ENCODE data around the gene ZDHHC22.

DNA sequence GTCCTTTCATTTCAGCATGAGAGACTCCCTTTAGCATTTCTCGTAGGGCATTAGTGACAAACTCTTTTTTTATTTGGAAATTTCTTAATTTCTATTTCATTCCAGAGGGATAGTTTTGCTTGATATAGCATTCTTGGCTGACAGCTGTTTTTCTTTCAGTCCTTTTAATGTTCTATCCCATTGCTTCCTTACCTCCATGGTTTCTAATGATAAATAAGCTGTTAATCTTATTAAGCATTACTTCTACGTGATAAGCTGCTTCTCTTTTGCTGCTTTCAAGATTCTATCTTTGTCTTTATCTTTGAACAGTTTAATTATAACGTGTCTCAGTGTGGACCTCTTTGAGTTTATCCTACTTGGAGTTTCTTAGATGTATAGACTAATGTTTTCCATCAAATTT, 28.5 kb upstream of the ZDHHC22 start:
- no peak for TF ChIP-seq POLR2A (IDR thresholded peaks at IDR 0.05)
- TF ChIP-seq, protein P1, sequence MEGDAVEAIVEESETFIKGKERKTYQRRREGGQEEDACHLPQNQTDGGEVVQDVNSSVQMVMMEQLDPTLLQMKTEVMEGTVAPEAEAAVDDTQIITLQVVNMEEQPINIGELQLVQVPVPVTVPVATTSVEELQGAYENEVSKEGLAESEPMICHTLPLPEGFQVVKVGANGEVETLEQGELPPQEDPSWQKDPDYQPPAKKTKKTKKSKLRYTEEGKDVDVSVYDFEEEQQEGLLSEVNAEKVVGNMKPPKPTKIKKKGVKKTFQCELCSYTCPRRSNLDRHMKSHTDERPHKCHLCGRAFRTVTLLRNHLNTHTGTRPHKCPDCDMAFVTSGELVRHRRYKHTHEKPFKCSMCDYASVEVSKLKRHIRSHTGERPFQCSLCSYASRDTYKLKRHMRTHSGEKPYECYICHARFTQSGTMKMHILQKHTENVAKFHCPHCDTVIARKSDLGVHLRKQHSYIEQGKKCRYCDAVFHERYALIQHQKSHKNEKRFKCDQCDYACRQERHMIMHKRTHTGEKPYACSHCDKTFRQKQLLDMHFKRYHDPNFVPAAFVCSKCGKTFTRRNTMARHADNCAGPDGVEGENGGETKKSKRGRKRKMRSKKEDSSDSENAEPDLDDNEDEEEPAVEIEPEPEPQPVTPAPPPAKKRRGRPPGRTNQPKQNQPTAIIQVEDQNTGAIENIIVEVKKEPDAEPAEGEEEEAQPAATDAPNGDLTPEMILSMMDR (IDR thresholded peaks at IDR 0.05) = no peak
